Fibroblast of lung (primary cell): ENCODE data around the gene SYT12. TPM values are rescaled to one million over a fixed set of nuclear protein-coding genes. Genes with fewer than 3 reads are reported as not detected.

Source experiments
- DNase-seq, 2 donors: peaks; one replicate each; pipeline versions ENCODE4 v3.0.0 to v3.0.0-alpha.2; 2010; ENCODE audit warnings: low read depth in 2 of 2
- H2AFZ ChIP-seq: 2 replicates; pipeline ENCODE4 v1.5.1; 2012; ENCODE audit warnings: low read length, control low read depth, inconsistent platforms
- H3K27ac ChIP-seq: 2 replicates; pipeline ENCODE4 v1.5.1; 2011; ENCODE audit warnings: low read length, control low read depth; ENCODE audit not compliant: insufficient read depth
- H3K27me3 ChIP-seq: 2 replicates; pipeline ENCODE4 v1.5.1; 2011; ENCODE audit warnings: mild to moderate bottlenecking, low read length; ENCODE audit not compliant: control insufficient read depth, insufficient read depth
- H3K36me3 ChIP-seq: 2 replicates; pipeline ENCODE4 v1.5.1; 2011; ENCODE audit warnings: low read length; ENCODE audit not compliant: control insufficient read depth, insufficient read depth
- H3K4me1 ChIP-seq: 2 replicates; pipeline ENCODE4 v1.5.1; 2011; ENCODE audit warnings: low read length; ENCODE audit not compliant: control insufficient read depth, insufficient read depth; ENCODE audit errors: extremely low read depth
- H3K4me2 ChIP-seq: 2 replicates; pipeline ENCODE4 v1.5.1; 2011; ENCODE audit warnings: low read length, control low read depth; ENCODE audit not compliant: insufficient read depth; ENCODE audit errors: extremely low read depth
- H3K4me3 ChIP-seq, 4 experiments: fragments of 200-600 bp in 1 of 4; sonication (generic) in 1 of 4; replicated peaks in 1 of 4; 2 replicates each; pipeline ENCODE4 v1.5.1; 2011 to 2016; ENCODE audit warnings: low read length in 4 of 4, low read depth in 3 of 4, mild to moderate bottlenecking in 3 of 4, control low read depth in 2 of 4, inconsistent platforms in 1 of 4, mixed read lengths in 1 of 4; ENCODE audit not compliant: insufficient read depth in 1 of 4; ENCODE audit errors: control extremely low read depth in 1 of 4
- H3K79me2 ChIP-seq: 2 replicates; pipeline ENCODE4 v1.5.1; 2012; ENCODE audit warnings: mild to moderate bottlenecking, low read length, inconsistent platforms; ENCODE audit not compliant: control insufficient read depth, insufficient read depth
- H3K9ac ChIP-seq: 2 replicates; pipeline ENCODE4 v1.5.1; 2011; ENCODE audit warnings: mild to moderate bottlenecking, low read length, control low read depth; ENCODE audit not compliant: insufficient read depth
- H3K9me3 ChIP-seq: 2 replicates; pipeline ENCODE4 v1.5.1; 2012; ENCODE audit warnings: low read depth, low read length; ENCODE audit not compliant: control insufficient read depth, insufficient read depth
- H4K20me1 ChIP-seq: 2 replicates; pipeline ENCODE4 v1.5.1; 2011; ENCODE audit warnings: low read length; ENCODE audit not compliant: control insufficient read depth, insufficient read depth; ENCODE audit errors: extremely low read depth
- CTCF ChIP-seq, 2 donors: IDR thresholded peaks in 1 of 2; conservative IDR thresholded peaks in 1 of 2; 1 replicate in 1 of 2; 2 replicates in 1 of 2; pipeline ENCODE4 v1.5.1; 2011 to 2012; ENCODE audit warnings: low read length in 2 of 2, control low read depth in 1 of 2, inconsistent platforms in 1 of 2, low read depth in 1 of 2, mild to moderate bottlenecking in 1 of 2
- EZH2 ChIP-seq: IDR thresholded peaks from 2 replicates; pipeline ENCODE4 v1.5.1; 2012; ENCODE audit warnings: low read length, control low read depth, mild to moderate bottlenecking; ENCODE audit errors: missing control alignments
- polyA plus RNA-seq, 2 donors: library from polyadenylated mRNA; depleted of rRNA in 1 of 2; stranded (reverse) in 1 of 2; unstranded in 1 of 2; fragments of >200 nt; gene quantifications; 2 replicates each; pipeline ENCODE4 v1.2.1, GENCODE V29; 2011 to 2012; ENCODE audit warnings: missing spikeins in 1 of 2
- total RNA-seq: library from RNA; depleted of rRNA; stranded (reverse); fragments of >200 nt; gene quantifications from 2 replicates; pipeline ENCODE4 v1.2.1, GENCODE V29; 2014

SYT12 gene
- total and polyA plus RNA-seq, 2 donors (not counting 1 experiment from before 2014, with no cell fraction given) = under 0.01 TPM; not detected in 1

DNA sequence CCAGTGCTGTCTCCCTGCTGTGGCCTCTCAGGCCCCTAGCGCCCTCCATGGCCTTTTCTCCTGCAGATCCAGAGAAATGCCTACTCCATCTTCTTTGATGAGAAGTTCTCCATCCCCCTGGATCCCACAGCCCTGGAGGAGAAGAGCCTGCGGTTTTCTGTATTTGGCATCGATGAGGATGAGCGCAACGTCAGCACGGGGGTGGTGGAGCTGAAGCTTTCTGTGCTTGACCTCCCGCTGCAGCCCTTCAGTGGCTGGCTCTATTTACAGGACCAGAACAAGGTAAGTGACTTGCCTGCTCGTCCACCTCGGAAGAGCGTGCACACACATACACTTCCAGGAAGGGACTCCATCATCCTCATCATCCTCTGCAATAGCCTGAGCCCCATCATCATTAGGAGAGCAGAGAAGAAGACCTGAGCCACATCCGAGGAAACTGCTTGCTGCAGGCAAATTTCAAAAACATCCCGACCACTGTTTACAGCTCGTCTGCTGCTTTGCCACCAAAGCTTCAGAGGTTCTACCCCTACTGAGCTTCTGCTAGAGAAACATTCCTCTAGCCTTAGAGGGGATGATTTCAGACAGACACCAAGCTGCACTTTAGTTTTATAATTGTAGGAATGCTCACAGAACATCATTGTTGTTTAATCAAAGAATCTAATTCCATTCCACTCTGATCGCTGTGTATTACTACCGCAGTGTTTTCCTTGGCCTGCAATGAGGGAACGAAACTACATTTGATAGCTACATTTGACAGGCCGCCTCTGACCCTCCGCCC is 20.8 kb downstream of the SYT12 start:
- Histone ChIP-seq H3K27ac (no peak overlapping the region), H3K4me1 (no peaks in the 10 kb centered on the region), H3K36me3 (no peaks in the 10 kb centered on the region), H3K27me3 (peaks cover 6% of the 10 kb centered on the region), H3K9me3 (no peaks in the 10 kb centered on the region), H3K79me2 (no peaks in the 10 kb centered on the region), H3K4me3 (no peak overlapping the region), H4K20me1 (no peaks in the 10 kb centered on the region), H3K4me2 (no peak overlapping the region), H3K9ac (no peak overlapping the region), H2AFZ (no peak overlapping the region)
- TF ChIP-seq EZH2 (no peak), CTCF (conservative IDR thresholded peaks at IDR 0.05 in 1 of 2, IDR thresholded peaks at IDR 0.05 in 1 of 2; ENCODE audit: low read depth in 1 of 2, low read length in 2 of 2) (no peak)
- DNase-seq = peak in 1 of 2 donors; percentile 37

DNA sequence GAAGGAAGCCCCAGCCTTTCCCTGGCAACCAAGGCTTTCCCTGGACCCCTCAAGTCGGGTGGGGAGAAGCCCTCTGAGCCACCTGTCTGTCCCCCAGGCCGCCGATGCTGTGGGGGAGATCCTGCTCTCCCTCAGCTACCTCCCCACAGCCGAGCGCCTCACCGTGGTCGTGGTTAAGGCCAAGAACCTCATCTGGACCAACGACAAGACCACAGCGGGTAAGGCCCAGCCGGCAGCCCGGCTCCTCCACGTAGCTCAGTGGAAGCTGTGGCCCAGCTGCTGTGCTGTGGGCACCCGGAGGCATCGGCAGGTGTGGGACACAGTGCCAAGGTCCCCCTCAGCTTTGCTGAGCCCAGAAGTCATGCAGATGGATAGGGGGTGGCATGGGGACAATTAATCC is 21.6 kb downstream of the SYT12 start:
- Histone ChIP-seq H3K27me3 (peaks cover 6% of the 10 kb centered on the region), H3K4me2 (no peak overlapping the region), H4K20me1 (no peaks in the 10 kb centered on the region), H3K9ac (no peak overlapping the region), H3K4me1 (no peaks in the 10 kb centered on the region), H3K36me3 (no peaks in the 10 kb centered on the region), H3K4me3 (no peak overlapping the region), H2AFZ (no peak overlapping the region), H3K27ac (no peak overlapping the region), H3K9me3 (no peaks in the 10 kb centered on the region), H3K79me2 (no peaks in the 10 kb centered on the region)
- TF ChIP-seq EZH2 = no peak
- no peak for TF ChIP-seq CTCF (conservative IDR thresholded peaks at IDR 0.05 in 1 of 2, IDR thresholded peaks at IDR 0.05 in 1 of 2; ENCODE audit: low read depth in 1 of 2, low read length in 2 of 2)
- DNase-seq = peak in 1 of 2 donors; percentile 50

- DNase-seq = peak; percentile 85 to 95
- Histone ChIP-seq H4K20me1 (no peaks in the 10 kb centered on the region), H3K27ac (no peak overlapping the region), H3K4me2 (no peak overlapping the region), H3K36me3 (no peaks in the 10 kb centered on the region), H3K9me3 (no peaks in the 10 kb centered on the region), H3K4me1 (no peaks in the 10 kb centered on the region), H3K27me3 (peaks cover 6% of the 10 kb centered on the region), H3K4me3 (no peak overlapping the region), H2AFZ (no peak overlapping the region), H3K9ac (no peak overlapping the region), H3K79me2 (no peaks in the 10 kb centered on the region)
- TF ChIP-seq CTCF (conservative IDR thresholded peaks at IDR 0.05 in 1 of 2, IDR thresholded peaks at IDR 0.05 in 1 of 2; ENCODE audit: low read depth in 1 of 2, low read length in 2 of 2) (no peak), EZH2 (no peak)
Observed at GRCh38 chr11:67045314-67045713, 22.4 kb downstream of the SYT12 start.
